HL-60/S4 treated with retinoic acid at 250 ng/mL for 4 days and 3 days (cell line): ENCODE measurements around the gene TNPO2.

Experiments
- in situ Hi-C: fragments of 300-500 bp; cut with MboI; formaldehyde crosslinking; loops from 2 replicates; pipeline ENCODE4 v1.7.0; 2022; ENCODE audit warnings: low sequenced_read_pairs

TNPO2 gene

DNA sequence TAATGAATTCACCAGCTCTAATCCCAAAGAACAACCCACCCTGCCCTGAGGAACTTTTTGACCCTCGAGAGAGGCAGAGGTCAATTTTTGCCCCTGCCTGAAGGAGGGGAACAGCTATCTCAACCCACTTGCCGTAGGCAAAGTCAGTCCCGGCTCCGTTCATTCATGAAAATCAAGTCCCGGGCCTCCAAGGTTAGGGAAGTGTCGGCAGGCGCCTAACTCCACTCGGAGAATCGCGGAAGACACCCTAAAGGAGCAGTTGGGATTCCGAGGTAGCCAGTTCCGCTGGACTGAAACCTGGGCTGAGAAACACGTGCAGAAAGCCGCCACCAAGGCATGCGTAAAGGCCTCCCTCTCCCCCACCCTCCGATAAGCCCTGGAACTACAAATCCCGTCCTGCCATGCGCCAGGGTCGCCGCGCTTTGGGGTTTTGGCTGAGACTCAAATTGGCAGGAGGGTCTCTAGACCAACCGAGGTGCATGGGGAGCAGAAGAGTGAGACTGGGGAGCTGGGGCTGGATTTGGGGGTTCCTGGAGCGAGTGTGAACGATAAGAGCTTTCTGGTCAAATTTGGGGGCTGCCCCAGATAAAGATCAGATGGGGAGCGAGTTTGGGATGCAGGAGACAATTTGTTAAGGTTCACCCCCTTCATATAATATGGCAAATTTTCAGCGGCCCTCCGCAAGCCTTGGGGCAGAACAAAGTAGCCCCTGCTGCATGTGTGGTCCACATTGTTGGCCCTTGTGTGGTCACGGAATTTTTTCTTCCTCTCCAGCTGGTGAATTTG, at the start of gene TNPO2:
Gene TNPO2 (minus strand): TSS at position 292 of the 786 bp plus-strand sequence. CDS start 2,955 bp downstream, outside the sequence.
- in situ Hi-C loops = no loop called here

DNA sequence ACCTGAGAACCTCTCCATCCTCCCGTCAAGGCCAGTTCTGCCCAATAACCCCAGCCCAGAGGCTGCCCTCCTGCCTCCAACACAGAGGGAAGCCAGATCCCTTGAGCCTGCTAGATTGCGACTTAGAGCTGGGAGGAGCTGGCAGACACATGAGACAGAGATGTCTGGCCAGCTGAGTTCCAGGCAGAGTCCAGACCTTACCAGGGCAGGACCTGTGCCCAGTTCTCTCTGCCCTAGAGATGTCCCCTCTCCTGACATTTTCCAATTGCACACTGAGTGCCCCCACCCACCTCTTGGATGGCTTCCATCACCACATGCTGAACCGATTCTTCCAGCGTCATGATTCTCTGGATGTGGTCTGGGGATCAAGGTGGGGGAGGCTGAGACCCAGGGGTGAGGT, 48.6 kb upstream of the TNPO2 start:
- in situ Hi-C loops = no loop called here

DNA sequence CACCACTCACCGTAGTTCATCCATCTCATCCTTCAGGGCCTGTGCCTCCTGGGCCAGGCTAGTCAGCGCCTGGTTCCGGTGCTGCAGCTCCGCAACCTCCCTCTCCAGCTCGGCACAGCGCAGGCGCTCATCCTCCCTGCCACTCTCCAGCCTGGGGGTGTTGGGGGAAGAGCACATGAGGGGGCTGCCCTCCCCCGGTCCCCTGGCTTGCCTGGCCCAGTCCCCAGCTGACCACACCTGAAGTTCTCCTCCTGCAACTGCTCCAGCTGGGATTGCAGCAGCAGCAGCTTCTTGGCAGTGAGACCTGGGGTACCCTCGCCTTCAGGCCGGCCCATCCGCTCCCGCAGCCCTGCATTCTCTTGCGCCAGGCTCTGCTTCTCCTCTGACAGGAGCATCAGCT, 47.2 kb upstream of the TNPO2 start:
- in situ Hi-C loops = no loop called here

DNA sequence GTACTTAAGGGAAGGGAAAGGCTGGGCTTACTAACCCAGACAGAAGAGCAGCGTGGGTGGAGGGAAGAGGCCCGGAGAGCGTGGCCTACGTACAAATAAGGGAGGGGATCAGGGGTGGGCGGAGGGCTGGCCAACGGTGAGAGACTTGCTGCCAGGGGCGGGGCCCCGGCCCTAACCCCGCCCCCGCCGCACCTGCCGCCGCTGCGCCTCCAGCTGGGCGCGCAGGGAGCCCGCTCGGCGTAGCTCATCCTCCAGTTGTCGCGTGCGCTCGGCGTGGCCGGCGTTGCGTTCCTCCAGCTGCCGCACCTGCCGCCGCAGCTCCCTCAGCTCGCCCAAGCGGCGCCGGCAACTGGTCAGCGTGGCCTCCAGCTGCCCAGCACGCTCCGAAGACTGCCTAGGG, 46.0 kb upstream of the TNPO2 start:
- in situ Hi-C loops = loop anchor here (5.0 kb wide), 1 partner anchor 38 kb away; the partner anchor contains the start of gene RNASEH2A

DNA sequence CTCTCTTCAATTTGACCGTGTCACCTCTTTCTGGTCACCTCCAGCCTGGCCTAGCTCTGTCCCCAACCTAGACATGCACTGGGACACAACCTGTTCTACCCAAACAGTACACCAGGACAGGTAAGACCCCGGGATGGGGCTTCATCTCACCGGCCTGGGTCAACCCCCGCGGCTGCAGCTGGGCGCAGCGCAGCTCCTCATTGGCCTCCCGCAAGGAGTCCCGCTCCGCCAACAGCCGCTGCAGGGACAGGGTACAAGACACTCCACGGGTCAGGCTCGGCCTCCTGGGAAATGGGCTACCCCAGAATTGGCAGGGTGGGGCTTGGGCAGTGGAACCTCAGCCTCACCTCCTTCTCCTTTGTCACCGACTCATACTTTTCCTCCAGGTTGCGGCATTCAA, 43.9 kb upstream of the TNPO2 start:
- in situ Hi-C loops = loop anchor here (5.0 kb wide), 1 partner anchor 40 kb away; the partner anchor contains the start of gene RNASEH2A

DNA sequence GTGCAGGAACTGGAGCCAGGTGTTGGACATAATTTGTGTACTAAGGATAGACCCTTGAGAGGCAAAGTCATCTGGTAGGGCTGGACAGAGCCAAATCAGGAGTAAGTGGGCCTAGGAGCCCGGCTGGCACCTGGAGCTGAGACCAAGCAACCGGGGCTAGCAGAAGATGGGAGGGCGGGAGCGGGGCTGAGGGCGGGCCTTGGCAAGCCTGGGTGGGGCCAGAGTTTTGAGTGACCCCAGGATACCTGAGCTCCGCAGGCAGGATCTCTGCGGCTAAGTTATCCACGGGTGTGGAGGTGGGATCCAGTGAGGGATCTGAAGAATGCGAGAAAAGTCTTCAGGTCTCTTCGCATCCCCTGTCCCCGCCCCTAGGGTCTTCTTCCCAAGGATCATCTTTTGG, 43.4 kb upstream of the TNPO2 start:
- in situ Hi-C loops = loop anchor here (5.0 kb wide), 1 partner anchor 40 kb away; the partner anchor contains the start of gene RNASEH2A

DNA sequence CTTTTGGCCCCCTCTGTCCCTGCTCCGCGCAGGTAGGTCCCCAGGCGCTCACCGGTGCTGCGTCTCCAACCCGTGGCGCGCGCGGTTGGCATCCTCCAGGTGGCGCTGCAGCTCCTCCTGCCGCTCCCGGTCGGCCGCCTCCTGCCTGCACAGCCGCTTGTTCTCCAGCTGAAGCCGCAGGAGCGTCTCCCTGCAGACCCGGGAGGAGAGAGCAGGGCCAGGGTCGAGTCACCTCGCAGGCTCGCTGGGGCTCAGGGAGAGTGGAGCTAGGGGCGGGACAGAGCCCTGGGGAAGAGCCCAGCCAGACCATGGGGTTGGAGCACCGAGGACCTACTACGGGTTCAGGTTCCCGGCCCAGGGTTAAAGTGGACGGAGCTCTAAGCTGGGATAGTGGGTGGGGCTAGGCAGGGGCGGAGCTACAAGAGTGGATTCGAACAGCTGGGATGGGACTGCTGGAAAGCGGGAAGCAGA, 42.4 kb upstream of the TNPO2 start:
- in situ Hi-C loops = loop anchor here (5.0 kb wide), 1 partner anchor 41 kb away; the partner anchor contains the start of gene RNASEH2A

DNA sequence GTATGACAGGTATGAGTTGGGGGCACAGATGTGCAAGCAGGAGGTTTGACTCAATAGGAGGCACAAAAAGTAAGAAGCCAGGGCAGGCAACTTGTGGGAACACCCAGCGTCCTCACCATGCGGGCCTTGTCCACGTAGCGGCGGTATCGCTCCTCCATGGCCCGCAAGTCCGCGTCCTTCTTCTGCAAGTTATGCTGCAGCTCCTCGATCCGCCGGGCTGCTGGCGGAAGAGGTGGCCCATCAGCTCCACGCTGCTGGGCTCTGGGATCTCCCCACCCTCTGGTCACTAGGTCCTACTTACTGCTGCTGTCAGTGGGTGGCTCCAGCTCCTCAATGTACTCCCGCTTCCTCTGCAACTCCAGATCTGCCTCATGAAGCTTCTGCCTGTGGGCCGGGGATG, 41.0 kb upstream of the TNPO2 start:
- in situ Hi-C loops = loop anchor here (5.0 kb wide), 1 partner anchor 43 kb away; the partner anchor contains the start of gene RNASEH2A

DNA sequence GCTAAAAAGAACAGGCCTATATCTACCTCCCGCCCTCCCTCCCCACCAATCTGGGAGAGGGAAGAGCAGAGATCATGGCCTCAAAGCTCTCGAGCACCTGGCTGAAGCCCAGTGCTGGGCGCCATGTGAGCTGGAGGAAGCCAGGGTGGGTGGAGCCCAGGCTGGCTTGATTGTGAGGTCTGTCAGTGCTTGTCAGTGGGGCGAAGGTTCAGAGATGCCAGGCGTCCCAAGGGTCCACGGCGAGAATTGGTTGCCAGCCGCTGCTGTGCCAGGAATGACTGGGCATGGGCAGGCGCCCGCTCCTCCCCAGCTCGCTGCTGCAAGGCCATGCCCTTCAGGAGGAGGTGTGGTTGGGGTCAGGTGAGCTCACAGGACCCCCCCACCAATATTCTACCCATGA, 39.4 kb upstream of the TNPO2 start:
- in situ Hi-C loops = no loop called here

DNA sequence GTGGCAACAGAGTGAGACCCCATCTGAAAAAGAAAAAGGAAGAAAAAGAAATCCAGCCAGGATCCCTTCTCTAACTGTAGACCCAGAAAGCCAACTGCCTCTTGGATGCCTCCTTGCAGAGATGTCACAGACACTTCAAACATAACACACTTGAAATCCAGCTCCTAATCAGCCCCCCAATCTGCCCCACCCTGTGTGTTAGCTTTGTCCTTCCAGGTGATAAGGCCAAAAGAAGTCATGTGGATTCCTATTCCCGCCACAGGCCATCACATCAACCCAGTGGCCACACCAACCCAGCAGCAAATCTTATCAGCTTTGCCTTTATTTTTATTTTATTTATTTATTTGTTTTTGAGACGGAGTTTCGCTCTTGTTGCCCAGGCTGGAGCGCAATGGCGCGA, 36.0 kb upstream of the TNPO2 start:
- in situ Hi-C loops = no loop called here

DNA sequence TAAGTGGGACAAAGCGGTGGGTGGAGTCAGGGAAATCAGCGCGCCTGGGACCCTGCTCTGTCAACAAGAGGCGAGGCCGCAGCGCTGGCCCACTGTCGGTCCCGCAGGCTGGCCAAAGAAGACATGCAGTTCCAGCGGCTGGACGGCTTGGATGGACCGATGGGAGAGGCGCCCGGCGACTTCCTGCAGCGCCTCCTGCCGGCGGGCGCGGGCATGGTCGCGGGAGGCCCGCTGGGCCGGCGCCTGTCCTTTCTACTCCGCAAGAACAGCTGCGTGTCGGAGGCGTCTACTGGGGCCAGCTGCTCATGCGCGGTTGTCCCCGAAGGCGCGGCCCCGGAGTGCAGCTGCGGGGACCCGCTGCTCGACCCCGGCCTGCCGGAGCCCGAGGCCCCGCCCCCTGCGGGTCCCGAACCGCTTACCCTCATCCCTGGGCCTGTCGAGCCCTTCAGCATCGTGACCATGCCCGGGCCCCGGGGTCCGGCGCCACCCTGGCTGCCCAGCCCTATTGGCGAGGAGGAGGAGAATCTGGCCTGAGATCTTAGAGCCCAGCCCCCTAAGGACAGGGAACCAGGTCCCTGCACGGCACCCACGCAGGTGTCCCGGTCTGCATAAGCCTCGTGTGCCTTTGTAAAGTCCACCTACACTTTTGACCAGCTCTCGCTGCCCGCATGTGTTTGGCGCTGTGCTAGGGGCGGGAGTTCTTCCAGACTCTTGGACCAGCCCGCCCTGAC, 34.0 kb upstream of the TNPO2 start:
- in situ Hi-C loops = no loop called here

DNA sequence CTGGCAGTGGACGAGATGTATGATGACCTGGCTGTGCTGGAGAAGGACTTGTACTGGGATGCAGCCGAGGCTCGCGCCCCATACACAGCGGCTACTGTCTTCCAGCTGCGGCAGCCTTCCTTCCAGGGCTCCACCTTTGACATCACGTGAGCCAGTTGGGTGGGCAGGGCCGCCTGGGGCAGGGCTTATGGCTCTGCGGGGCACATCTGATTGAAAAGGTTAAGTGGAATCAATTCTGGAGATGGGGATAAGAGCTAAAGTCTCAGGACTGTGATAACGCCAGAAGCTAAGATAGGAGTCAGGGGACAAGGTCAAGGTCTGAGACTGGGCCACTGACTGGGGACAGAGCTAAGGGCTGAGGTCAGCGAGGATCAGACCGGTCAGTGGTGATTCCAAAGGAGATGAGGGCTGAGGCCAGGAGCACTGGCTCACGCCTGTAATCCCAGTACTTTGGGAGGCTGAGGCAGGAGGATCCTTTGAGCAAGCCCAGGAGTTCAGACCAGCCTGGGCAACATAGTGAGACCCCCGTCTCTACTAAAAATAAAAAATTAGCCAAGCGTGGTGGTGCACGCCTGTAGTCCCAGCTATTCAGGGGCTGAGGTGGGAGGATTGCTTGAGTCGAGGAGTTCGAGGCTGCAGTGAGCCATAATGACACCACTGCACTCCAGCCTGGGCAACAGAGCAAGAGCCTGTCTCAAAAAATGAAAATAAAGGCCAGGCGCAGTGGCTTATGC, 32.6 kb upstream of the TNPO2 start:
- in situ Hi-C loops = no loop called here

DNA sequence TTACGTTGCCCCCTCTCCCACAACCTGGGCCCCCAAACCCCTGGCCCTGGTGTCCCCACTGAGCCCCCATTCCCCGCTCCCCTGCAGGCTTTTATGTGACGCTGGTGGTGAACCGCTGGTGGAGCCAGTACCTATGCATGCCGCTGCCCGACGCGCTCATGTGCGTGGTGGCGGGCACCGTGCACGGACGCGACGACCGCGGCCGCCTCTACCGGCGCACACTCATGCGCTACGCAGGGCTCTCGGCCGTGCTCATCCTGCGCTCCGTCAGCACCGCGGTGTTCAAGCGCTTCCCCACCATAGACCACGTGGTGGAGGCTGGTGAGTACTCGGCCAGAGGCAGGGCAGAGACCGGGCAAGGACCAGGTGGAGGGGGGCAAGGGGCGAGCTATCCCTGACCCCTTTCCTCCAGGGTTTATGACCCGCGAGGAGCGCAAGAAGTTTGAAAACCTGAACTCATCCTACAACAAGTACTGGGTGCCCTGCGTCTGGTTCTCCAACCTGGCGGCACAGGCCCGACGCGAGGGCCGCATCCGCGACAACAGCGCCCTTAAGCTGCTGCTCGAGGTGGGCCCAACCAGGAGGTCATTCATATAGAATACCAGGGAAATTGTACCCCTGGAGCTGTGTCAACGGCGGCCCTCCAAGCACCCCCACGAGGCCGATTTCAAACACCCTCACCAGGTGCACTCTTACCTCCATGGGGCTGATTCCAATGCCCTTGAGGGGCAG, 30.9 kb upstream of the TNPO2 start:
- in situ Hi-C loops = no loop called here

DNA sequence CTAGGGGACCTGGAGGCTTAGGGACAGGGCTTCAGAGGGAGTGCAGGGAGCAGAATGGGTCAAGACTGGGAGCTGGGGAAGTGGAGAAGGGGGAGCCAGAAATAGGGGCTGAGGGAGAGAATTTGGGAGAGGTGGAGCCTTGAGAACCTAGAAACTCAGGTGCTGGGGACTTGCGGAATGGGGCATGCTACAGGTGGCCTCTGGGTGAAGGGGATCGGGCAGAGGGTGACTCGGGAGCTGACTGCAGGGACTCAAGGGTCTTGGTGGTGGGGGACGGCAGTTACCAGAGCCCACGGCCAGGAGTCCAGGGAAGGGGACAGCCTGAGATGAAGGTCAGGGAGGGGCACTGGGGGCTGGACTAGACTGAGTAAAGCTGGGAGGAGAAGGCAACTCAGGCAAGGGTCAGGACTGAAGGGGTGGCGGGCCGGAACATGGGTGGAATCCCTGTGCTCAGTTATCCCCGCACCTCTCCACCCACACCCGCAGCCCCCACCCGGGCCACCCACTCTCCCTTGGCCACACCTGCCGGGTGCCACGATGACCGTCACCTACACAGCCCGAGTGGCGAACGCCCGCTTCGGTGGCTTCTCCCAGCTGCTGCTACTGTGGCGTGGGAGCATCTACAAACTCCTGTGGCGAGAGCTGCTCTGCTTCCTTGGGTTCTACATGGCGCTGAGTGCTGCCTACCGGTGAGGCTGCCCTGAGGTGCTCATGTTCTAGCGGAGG, 28.5 kb upstream of the TNPO2 start:
- in situ Hi-C loops = no loop called here

DNA sequence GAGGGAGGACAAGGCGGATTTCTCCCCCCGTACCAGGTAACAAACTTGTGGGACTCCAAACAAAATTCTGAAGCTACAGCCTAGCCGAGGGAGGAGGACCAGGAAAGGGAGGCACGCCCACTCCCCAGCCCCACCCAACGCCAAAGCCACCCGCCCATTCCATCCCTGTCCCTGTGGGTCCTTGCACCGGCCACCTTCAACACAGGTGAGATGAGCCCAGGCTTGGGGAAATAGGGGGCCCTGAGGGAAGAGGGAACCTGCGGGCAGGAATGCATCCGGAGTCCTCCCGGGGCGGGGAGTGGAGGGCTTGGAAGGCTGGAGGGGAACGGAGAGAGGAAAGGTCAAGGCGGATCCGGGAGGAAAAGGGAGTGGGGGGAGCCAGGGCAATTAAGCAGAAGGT, 27.9 kb upstream of the TNPO2 start, which contains the start of gene BEST2:
Gene BEST2 (plus strand): TSS at position 157 of the 400 bp plus-strand sequence. CDS start 802 bp downstream, outside the sequence.
- in situ Hi-C loops = no loop called here

DNA sequence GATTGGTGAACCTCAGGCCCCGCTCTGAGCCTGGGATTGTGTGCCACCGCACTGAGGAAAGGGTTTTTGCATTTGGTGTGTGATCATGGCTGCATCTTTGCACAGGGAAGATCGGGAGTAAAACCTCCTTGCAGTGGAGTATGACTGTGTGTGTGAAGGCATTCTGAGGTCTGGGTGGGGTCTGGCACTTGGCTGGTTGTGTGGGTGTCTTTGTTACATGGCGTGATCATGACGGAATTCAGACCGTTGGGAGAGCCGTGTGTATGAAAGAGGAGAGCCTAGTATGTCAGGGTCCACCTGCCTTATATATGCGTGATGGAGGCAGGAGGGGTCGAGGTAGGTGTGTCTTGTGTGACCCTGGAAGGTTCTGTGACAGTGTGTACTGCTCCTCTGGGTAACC, 27.1 kb upstream of the TNPO2 start:
- in situ Hi-C loops = no loop called here

DNA sequence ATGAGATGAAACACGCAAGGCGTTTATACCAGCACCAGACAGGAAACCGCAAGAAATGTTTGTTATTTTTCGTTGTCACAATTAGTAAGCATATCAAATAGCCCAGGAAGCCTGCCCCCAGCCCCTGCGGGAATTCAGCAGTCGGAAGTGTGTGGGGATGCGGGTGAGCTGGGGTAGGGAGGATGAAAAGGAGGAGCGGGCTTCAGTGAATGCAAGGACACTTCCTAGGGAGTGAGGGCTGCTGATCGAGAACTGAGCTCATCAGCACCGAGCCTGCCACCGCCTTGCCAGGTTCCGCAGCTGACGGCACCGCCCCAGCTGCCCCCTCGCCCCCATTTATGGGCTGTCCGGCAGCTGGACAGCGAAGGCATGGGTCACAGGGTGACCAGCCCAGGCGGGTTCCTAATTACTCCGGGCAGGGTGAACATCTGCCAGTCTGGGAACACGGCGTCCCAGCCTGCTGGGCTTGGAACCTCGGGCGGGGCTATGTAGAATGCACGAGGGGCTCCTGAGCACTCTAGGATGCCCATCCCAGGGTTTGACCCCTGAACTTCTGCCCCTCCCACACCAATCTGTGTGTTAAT, 26.3 kb upstream of the TNPO2 start:
- in situ Hi-C loops = no loop called here

DNA sequence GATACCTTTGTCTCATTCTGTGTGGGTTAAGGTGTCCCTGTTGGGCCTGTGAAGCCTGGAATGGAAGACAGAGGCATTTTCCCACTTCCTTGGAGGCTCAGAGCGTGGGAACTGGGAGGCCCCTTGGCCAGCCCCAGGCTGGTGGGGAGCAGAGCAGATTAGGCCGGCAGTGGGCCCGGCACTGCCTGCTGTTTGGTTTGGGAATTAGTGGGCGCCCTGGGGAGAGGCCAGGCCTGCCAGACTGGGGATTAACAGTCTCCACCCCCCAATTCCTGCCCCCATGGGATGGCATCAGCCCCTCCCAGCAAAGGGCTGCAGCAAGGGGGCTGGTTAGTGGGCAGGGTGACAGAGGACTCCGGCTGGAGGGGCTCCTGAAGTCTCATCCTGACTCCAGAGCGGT, 24.8 kb upstream of the TNPO2 start:
- in situ Hi-C loops = no loop called here

DNA sequence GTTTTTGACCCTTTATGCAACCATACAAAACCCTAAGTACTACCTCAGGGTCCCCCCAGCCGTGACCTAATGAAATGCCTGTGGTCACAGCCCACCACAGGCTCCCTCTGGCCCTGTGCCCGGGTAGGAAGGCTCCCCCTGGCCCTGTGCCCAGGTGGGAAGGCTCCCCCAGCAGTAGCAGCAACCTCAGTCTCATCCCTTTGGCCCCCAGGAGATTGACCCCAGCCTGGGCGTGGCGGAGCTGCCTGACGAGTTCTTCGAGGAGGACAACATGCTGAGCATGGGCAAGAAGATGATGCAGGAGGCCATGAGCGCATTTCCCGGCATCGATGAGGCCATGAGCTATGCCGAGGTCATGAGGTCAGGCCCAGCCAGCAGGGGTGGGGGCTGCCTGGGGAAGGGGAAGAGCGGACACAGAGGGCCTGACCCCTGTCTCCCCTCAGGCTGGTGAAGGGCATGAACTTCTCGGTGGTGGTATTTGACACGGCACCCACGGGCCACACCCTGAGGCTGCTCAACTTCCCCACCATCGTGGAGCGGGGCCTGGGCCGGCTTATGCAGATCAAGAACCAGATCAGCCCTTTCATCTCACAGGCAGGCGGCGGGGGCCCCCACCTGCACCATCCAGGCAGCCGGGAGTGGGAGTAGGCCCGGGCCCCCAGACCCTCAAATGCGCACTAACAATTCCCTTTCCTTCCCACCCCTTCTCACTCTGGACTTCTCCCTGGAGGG, 21.6 kb upstream of the TNPO2 start:
- in situ Hi-C loops = no loop called here
